ENCODE data around the gene ZNF598. TPM values are rescaled to one million over a fixed set of nuclear protein-coding genes. Genes with fewer than 3 reads are reported as not detected.

The ZNF598 gene
- total RNA-seq, 2 donors from 2014 or later = 45.6 to 49.5 TPM

DNA sequence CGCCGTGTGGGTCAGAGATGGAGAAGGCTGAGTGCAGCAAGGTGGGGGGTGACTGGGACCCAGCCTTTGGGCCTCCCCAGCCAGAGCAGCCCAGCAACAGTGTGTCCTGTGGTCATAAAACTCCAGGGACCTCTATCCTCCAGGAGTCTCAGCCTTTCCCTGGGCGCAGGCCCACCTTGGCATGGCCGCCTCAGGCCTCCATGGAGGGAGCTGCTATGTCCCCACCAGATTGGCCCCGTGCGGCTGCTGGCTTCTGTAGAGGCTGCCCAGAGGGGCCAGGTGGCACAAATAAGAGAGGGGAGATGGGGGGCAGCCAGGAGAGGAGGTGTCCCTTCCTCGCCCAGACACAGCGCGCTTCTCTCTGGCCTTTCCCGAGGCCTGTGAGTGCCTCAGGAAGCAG, 22.4 kb downstream of the ZNF598 start:
- no peak overlapping the region for H3K4me3 Mint-ChIP-seq
- H3K27me3 ChIP-seq (ENCODE audit: control insufficient read depth, insufficient read depth, low read length, poor library complexity, severe bottlenecking) = peaks cover 48% of the 10 kb centered on the region
- no peak overlapping the region for H3K4me3 ChIP-seq (ENCODE audit: low read length)
- H3K27ac Mint-ChIP-seq = no peak overlapping the region
- peaks cover 3% of the 10 kb centered on the region for H3K4me1 ChIP-seq (ENCODE audit: control insufficient read depth, insufficient read depth, low read length)
- DNase-seq = no peak
- peaks cover 45% of the 10 kb centered on the region for H3K27me3 Mint-ChIP-seq (ENCODE audit: insufficient read depth)
- H3K9ac ChIP-seq (ENCODE audit: extremely low read depth, low read length, poor library complexity, severe bottlenecking) = no peak overlapping the region
- no peaks in the 10 kb centered on the region for H3K9me3 Mint-ChIP-seq
- TF ChIP-seq, protein P1, sequence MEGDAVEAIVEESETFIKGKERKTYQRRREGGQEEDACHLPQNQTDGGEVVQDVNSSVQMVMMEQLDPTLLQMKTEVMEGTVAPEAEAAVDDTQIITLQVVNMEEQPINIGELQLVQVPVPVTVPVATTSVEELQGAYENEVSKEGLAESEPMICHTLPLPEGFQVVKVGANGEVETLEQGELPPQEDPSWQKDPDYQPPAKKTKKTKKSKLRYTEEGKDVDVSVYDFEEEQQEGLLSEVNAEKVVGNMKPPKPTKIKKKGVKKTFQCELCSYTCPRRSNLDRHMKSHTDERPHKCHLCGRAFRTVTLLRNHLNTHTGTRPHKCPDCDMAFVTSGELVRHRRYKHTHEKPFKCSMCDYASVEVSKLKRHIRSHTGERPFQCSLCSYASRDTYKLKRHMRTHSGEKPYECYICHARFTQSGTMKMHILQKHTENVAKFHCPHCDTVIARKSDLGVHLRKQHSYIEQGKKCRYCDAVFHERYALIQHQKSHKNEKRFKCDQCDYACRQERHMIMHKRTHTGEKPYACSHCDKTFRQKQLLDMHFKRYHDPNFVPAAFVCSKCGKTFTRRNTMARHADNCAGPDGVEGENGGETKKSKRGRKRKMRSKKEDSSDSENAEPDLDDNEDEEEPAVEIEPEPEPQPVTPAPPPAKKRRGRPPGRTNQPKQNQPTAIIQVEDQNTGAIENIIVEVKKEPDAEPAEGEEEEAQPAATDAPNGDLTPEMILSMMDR (conservative IDR thresholded peaks at IDR 0.05) = no peak
- peaks cover 10% of the 10 kb centered on the region for H3K36me3 Mint-ChIP-seq (ENCODE audit: low read depth)
- H3K9me3 ChIP-seq (ENCODE audit: control insufficient read depth, low read length) = no peaks in the 10 kb centered on the region
- no peak overlapping the region for H3K27ac ChIP-seq (ENCODE audit: low read depth, low read length)
- peaks cover 22% of the 10 kb centered on the region for H3K36me3 ChIP-seq (ENCODE audit: control insufficient read depth, insufficient read depth, low read length)
- 95% methylated on average over 6 to 10 of the region's 10 CpGs for WGBS, 2 experiments (ENCODE audit: insufficient coverage in 1 of 2, insufficient read length in 1 of 2)
- H3K4me1 Mint-ChIP-seq = peaks cover 6% of the 10 kb centered on the region

DNA sequence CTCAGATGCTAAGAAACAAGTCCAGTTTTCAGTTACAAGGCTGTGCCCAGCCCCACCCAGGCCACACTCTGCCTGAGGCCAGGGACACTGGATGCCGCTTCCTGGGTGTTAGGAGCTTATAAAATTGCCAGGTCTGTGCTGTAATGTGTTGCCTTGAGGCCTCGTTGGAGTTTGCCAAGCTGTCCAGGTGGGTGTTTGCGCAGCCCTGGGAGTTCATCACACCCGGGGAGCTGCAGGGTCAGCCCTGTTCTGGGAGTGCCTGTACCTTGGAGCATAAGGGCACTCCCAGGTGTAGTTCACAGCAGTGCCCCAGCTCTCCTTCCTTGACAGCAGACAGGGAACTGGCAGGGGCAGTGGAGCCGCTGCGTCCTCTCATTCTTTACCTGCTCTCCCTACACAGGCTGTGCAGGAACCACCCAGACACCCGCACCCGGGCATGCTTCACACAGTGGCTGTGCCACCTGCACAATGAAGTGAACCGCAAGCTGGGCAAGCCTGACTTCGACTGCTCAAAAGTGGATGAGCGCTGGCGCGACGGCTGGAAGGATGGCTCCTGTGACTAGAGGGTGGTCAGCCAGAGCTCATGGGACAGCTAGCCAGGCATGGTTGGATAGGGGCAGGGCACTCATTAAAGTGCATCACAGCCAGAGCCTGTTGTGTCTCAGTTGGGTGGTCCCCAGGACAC, 24.0 kb downstream of the ZNF598 start:
- H3K27ac Mint-ChIP-seq = no peak overlapping the region
- H3K36me3 Mint-ChIP-seq (ENCODE audit: low read depth) = peaks cover 10% of the 10 kb centered on the region
- H3K27ac ChIP-seq (ENCODE audit: low read depth, low read length) = no peak overlapping the region
- H3K36me3 ChIP-seq (ENCODE audit: control insufficient read depth, insufficient read depth, low read length) = peaks cover 22% of the 10 kb centered on the region
- DNase-seq = no peak
- no peaks in the 10 kb centered on the region for H3K9me3 ChIP-seq (ENCODE audit: control insufficient read depth, low read length)
- 93 to 97% methylated on average over 13 to 14 of the region's 14 CpGs for WGBS, 2 experiments (ENCODE audit: insufficient coverage in 1 of 2, insufficient read length in 1 of 2)
- H3K9me3 Mint-ChIP-seq = no peaks in the 10 kb centered on the region
- no peaks in the 10 kb centered on the region for H3K4me1 ChIP-seq (ENCODE audit: control insufficient read depth, insufficient read depth, low read length)
- peak overlapping the region; percentile 82 for H3K4me3 ChIP-seq (ENCODE audit: low read length)
- no peak overlapping the region for H3K9ac ChIP-seq (ENCODE audit: extremely low read depth, low read length, poor library complexity, severe bottlenecking)
- peak overlapping the region; percentile 81 for H3K4me3 Mint-ChIP-seq
- TF ChIP-seq, protein P1 (conservative IDR thresholded peaks at IDR 0.05) = no peak
- H3K27me3 ChIP-seq (ENCODE audit: control insufficient read depth, insufficient read depth, low read length, poor library complexity, severe bottlenecking) = peaks cover 51% of the 10 kb centered on the region
- H3K27me3 Mint-ChIP-seq (ENCODE audit: insufficient read depth) = peaks cover 48% of the 10 kb centered on the region
- peaks cover 6% of the 10 kb centered on the region for H3K4me1 Mint-ChIP-seq

DNA sequence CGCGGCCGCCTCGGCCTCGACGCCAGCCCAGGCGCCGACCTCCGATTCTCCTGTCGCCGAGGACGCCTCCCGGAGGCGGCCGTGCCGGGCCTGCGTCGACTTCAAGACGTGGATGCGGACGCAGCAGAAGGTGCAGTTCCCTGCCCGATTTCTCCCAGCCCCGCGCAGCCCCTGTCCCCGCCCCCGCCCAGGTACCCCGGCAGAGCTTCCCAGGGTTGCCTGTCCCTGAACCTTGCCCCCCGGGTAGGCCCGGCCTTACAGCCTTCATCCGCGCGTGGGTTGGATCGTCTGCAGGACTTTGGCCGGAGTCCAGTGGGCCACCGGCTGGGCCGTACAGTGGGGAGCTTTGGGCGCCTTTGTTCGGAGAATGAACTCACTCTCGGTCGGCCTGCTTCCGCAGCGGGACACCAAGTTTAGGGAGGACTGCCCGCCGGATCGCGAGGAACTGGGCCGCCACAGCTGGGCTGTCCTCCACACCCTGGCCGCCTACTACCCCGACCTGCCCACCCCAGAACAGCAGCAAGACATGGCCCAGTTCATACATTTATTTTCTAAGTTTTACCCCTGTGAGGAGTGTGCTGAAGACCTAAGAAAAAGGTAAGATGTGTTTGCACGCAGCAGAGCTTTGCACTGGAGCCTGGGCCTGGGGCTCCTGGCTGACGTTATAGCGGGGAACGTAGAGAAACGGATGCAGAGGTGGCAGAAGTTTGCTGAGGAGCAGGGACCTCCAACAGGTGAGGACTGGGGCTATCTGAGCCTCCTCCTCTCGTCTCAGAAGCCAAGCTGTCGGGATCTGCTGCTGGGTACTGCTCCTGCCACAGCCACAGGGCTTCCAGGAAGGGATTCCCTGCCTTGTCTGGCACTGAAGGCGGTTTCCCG, 25.0 kb downstream of the ZNF598 start:
- H3K36me3 Mint-ChIP-seq (ENCODE audit: low read depth) = peaks cover 10% of the 10 kb centered on the region
- H3K4me3 Mint-ChIP-seq = peak overlapping the region; percentile 81
- TF ChIP-seq, protein P1 (conservative IDR thresholded peaks at IDR 0.05) = no peak
- H3K4me1 ChIP-seq (ENCODE audit: control insufficient read depth, insufficient read depth, low read length) = no peaks in the 10 kb centered on the region
- peak overlapping the region; percentile 80 for H3K9ac ChIP-seq (ENCODE audit: extremely low read depth, low read length, poor library complexity, severe bottlenecking)
- H3K9me3 ChIP-seq (ENCODE audit: control insufficient read depth, low read length) = no peaks in the 10 kb centered on the region
- peaks cover 54% of the 10 kb centered on the region for H3K27me3 Mint-ChIP-seq (ENCODE audit: insufficient read depth)
- peak overlapping the region; percentile 82 for H3K4me3 ChIP-seq (ENCODE audit: low read length)
- peak; percentile 58 for DNase-seq
- peaks cover 22% of the 10 kb centered on the region for H3K36me3 ChIP-seq (ENCODE audit: control insufficient read depth, insufficient read depth, low read length)
- H3K4me1 Mint-ChIP-seq = peaks cover 6% of the 10 kb centered on the region
- peaks cover 58% of the 10 kb centered on the region for H3K27me3 ChIP-seq (ENCODE audit: control insufficient read depth, insufficient read depth, low read length, poor library complexity, severe bottlenecking)
- WGBS, 2 experiments (ENCODE audit: insufficient coverage in 1 of 2, insufficient read length in 1 of 2) = 8 to 12% methylated on average over 48 to 58 of the region's 58 CpGs
- no peaks in the 10 kb centered on the region for H3K9me3 Mint-ChIP-seq
- H3K27ac Mint-ChIP-seq = peak overlapping the region; percentile 89
- peak overlapping the region; percentile 67 for H3K27ac ChIP-seq (ENCODE audit: low read depth, low read length)

All from endodermal cell (in vitro differentiated cells).